Activated CD8-positive, alpha-beta memory T cell treated with anti-CD3 and anti-CD28 coated beads, Interleukin-2, amount 10 ng/mL, durations not matched to agents 7 days and 5 days (primary cell): ENCODE measurements around the gene DRD3. TPM values are rescaled to one million over a fixed set of nuclear protein-coding genes. Genes with fewer than 3 reads are reported as not detected.

ENCODE experiments used
- ATAC-seq: fragments of 150-1000 bp; cut with Tn5 transposase; one replicate; pipeline ENCODE4 v1.10.0; 2021; ENCODE audit warnings: moderate library complexity
- CTCF ChIA-PET: fragments of 350-600 bp; sonication (Branson Sonifier 250); formaldehyde crosslinking; loops from one replicate; lab custom pipeline; 2021; ENCODE audit warnings: antibody characterized with exemption; lab: Charles Lee
- DNase-seq: peaks from one replicate; pipeline ENCODE4 v3.0.0-alpha.2; 2020
- H3K27ac Mint-ChIP-seq: one replicate; pipeline ENCODE4 v1.8.0; 2021; ENCODE audit warnings: mild to moderate bottlenecking, mixed read lengths
- H3K27me3 Mint-ChIP-seq: one replicate; pipeline ENCODE4 v1.8.0; 2021; ENCODE audit warnings: mixed read lengths
- H3K36me3 Mint-ChIP-seq: one replicate; pipeline ENCODE4 v1.8.0; 2021; ENCODE audit warnings: mild to moderate bottlenecking, mixed read lengths
- H3K4me1 Mint-ChIP-seq: one replicate; pipeline ENCODE4 v1.8.0; 2021; ENCODE audit warnings: mixed read lengths
- H3K4me3 Mint-ChIP-seq: one replicate; pipeline ENCODE4 v1.8.0; 2021; ENCODE audit warnings: mild to moderate bottlenecking, moderate library complexity, mixed read lengths
- H3K9me3 Mint-ChIP-seq: one replicate; pipeline ENCODE4 v1.8.0; 2022; ENCODE audit warnings: low read depth, mixed read lengths
- total RNA-seq, 2 experiments: library from RNA; stranded (reverse); gene quantifications; one replicate each; pipeline ENCODE4 v1.2.3, GENCODE V29; 2021

The DRD3 gene
- total RNA-seq, 2 experiments from 2014 or later = not detected

DNA sequence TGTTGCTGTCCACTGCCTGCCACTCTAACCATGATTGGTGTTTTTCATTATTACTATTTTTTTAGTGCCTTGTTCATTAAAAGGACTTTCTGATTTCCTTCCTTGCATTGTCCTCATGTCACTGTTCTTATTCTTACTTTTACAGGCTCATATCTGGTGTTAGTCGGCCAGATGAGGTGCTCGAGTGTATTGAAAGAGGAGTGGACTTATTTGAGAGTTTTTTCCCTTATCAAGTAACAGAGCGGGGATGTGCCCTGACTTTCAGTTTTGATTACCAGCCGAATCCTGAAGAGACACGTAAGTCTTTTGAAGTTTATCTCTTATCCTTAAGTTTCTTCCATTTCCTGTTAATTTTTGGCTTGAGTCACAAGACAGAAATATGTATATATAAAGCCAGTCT lies 99.1 kb downstream of the DRD3 start:
- DNase-seq = no peak
- Mint-ChIP-seq H3K27ac (no peak overlapping the region), H3K9me3 (no peaks in the 10 kb centered on the region), H3K27me3 (no peaks in the 10 kb centered on the region), H3K4me1 (no peaks in the 10 kb centered on the region), H3K4me3 (no peak overlapping the region), H3K36me3 (peaks cover 64% of the 10 kb centered on the region)
- CTCF ChIA-PET = no interaction called here
- no peak for ATAC-seq

DNA sequence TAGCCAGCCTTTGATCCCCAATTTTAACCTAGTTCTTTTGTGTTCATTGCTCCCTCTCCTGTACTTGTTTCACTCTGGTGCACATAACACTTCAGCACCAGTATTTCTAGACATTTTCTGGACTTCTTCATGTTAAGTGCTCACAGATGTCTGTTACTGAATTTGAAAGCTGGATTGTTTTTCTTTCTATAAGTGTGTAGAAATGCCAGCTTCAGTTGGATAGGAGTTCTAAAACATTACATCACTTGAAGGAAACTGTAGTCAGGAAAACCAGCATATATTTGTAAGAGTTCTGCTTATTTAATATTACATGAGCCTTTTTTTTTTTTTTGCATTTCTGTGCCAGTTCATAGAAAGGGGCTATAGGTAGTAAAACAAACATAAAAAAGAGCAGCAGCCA lies 100.7 kb downstream of the DRD3 start:
- H3K9me3 Mint-ChIP-seq = no peaks in the 10 kb centered on the region
- CTCF ChIA-PET = no interaction called here

More for the DNA sequence above, 100.7 kb downstream of the DRD3 start:
- Mint-ChIP-seq H3K27me3 (no peaks in the 10 kb centered on the region), H3K36me3 (peaks cover 62% of the 10 kb centered on the region), H3K4me3 (no peak overlapping the region), H3K27ac (no peak overlapping the region), H3K4me1 (no peaks in the 10 kb centered on the region)
- DNase-seq (no peak), ATAC-seq (no peak)

Other genes with a start within 250 kb of the DRD3 start
- 1 to 10 TPM; 3.0 to 3.9 TPM for gene ZDHHC23, start 231.0 kb downstream of the DRD3 start, total RNA-seq
- gene CCDC191, start 122.5 kb downstream of the DRD3 start, total RNA-seq = 1 to 10 TPM; 1.7 to 2.9 TPM
- 10 to 100 TPM; 30.1 to 32.8 TPM for gene QTRT2, start 122.3 kb downstream of the DRD3 start, total RNA-seq
- 1 to 10 TPM; 4.5 to 5.5 TPM for gene ZNF80, start 58.5 kb upstream of the DRD3 start, total RNA-seq
- gene TIGIT, start 115.0 kb upstream of the DRD3 start, total RNA-seq = 100 to 1,000 TPM; 129 to 367 TPM